Iris pigment epithelial cell (primary cell): ENCODE measurements around the gene FAM89A.
A peak's percentile ranks its signal among the peaks of the same experiment; 100 is the strongest.

Experiments used
- DNase-seq: peaks from one replicate; pipeline ENCODE4 v3.0.0-alpha.2; 2011; ENCODE audit warnings: low read depth

FAM89A gene

GRCh38 chr1:231040019-231040799, at the start of gene FAM89A:
Gene FAM89A (minus strand): TSS chr1:231040254. CDS start chr1:231040211, 43 bp downstream.
- peak; percentile 48 for DNase-seq

DNA sequence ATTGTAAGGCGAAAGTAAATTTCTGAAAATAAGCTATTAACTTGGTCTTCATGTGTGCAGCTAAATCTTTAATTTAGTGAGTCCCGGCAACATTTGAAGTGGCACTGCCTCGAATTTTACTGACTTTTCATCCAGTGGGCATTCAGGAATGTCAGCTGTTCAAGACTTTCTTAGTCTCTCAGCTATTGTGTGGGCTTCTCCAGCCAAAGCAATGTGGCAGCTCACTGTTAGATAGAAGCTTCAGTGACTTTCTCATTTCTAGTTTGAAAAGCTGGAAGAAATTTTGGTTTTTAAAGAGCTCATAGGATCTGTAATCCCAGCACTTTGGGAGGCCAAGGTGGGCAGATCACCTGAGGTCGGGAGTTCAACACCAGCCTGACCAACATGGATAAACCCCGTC, 44.3 kb upstream of the FAM89A start:
- no peak for DNase-seq

GRCh38 chr1:231079163-231079562, 39.1 kb upstream of the FAM89A start:
- DNase-seq = no peak

DNA sequence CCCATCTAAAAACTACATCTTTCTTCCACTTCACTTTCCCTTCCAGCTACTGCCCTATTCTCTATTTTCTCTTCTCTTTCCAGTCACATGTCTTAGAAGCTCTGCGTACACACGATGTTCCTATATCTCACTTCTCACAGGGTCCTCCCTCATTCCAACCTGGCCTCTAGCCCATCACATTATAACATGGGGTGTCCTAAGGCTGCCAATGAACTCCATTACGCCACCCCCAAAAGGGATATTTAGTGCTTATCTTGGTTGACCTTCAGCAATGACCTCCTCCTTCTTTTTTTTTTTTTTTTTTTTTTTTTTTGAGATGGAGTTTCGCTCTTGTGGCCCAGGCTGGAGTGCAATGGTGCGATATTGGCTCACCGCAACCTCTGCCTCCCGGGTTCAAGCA, 38.2 kb upstream of the FAM89A start:
- no peak for DNase-seq

GRCh38 chr1:231076802-231077201, 36.7 kb upstream of the FAM89A start:
- no peak for DNase-seq

GRCh38 chr1:231075497-231075896, 35.4 kb upstream of the FAM89A start:
- no peak for DNase-seq

DNA sequence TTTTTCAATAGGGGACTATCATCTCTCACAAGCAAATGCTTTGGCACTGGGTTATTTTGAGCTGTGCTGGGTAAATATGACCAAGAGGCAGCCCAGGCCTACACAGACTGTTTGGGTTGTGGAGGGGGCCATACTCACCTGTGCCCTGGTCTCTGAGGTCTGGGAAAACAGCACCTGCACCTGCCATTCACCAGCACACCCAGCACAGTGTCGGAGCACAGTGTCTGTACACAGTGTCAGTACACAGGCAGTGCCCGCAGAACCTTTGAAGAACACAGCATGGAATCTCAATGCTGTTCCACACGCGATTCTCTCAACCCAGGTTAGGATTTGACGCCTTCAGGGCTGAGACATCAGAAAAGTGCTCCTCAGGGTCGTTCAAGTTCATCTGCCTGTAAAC, 35.0 kb upstream of the FAM89A start:
- no peak for DNase-seq

GRCh38 chr1:231074046-231074445, 34.0 kb upstream of the FAM89A start:
- DNase-seq = no peak

DNA sequence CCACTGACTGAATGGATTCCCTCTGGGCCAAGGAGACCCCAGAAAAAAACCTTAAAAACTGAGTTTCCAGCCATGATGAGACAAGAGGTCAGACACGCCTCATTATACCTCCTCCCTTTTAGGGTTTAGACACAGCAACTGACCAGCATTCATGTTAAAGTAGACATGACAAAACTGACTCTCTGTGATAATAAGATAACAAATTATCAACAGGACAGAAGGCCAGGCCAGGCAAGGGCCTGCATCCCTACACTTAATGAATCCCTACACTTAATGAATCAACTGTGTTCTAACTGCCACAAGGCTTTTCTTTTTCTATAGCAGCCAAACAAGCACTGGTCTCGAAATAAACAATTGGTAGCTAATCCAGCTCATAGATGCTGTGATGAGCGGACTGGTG, 33.3 kb upstream of the FAM89A start:
- no peak for DNase-seq

DNA sequence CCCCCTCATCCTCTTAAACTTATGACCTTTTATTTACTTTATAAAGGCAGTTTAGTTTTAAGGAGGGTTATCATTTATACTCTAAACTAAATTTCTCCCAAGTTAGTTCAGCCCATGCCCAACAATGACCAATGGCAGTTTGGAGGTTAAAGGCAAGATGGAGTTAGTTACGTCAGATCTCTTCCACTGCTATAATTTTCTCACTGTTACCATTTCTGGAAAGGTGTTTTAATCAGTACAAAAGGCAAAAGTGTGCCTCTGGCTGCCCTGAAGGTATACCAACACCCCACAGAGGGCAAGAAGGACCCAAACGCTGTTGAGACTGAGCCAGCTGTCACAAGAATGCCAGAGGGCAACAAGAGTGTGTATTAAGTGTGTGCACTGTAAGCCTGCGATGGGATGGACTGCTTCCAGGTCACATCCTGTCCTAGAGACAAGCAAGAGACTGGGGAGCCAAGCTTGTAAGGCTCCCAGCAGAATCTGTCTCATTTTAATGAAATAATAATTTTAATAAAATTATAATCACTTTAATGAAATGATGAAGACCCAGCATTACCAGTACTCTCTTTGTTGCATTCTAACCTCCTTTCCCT, 32.5 kb upstream of the FAM89A start:
- DNase-seq = no peak

DNA sequence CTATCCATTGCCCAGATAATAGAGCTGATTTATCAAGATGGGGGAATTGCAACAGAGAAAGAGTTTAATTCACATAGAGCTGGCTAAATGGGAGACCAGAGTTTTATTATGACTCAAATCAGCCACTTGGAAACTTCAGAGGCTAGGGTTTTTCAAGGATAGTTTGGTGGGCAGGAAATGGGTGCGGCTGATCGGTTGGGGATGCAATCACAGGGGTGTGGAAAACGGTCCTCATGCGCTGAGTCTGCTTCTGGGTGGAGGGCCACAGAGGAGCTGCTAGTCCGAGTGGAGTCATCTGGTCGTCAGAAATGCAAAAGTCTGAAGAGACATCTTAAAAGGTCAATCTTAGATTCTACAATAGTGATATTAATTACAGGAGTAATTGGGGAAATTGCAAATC, 32.0 kb upstream of the FAM89A start:
- DNase-seq = no peak

- DNase-seq = peak; percentile 3
Observed at GRCh38 chr1:231070758-231071444, 30.8 kb upstream of the FAM89A start.

DNA sequence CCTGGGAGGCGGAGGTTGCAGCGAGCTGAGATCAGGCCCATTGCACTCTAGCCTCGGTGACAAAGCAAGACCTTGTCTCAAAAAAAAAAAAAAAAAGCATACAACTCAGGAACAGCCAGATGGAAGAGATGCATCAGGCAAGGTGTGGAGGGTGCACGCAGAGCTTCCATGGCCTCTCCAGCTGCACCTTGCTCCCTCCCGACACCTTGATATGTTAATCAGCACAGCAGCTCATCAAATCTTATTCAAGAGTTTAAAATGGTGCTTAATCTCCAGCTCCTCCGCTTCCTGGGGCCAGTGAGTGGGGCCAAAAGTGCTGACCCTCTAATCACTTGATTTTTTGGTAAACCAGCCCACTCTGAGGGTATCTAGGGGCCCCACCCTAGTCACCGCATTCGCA, 29.3 kb upstream of the FAM89A start:
- DNase-seq = no peak

DNA sequence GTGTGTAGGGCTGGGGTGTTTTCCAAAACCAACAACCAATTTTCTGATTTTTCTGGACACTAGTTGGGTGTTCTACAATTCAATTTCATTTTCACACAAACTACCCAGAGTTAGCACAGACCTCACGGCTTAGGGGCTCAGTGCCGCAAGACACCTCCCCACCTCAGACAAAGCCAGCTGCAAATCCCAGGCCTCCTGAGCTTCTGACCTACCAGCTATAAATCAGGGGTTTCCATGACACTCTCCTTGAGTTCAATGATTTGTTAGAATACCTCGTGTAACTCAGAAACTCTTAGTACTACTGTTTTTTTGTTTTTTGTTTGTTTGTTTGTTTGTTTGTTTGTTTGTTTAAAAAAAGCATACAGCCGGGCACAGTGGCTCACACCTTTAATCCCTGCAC, 28.7 kb upstream of the FAM89A start:
- DNase-seq = no peak

DNA sequence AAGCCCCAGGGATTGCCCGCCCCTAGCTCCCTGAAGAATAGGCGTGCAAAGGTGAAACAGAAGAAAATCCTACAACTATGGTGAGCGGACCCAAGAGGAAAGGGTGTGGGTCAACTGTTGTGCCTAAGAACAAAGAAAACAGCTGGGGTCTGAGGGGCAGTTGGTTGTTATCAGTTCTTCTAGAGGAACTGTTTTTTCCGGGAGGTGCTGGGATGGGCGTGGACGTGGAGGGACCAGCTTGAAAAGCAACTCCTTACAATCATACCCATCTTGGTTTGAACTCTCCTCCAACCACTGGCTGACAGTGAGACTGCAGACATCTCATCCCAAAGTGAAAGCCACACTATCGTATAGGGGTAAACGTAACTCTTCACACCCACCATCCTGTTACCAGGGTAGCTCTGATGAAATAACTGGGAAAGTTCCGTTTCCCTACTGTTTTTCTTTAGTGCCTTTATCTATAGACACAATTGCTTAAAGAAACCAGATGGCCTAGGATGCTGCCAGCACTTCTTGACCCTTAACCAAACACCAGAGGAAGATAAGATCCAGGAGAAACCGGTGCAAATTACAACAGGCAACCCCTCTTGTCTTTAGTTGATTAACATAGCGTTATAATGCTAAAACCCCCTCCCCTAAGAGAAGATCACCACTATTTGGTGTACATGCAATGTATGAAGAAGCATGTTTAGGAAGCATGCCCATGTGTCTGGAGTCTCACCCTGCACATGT, 25.6 kb upstream of the FAM89A start:
- no peak for DNase-seq

DNA sequence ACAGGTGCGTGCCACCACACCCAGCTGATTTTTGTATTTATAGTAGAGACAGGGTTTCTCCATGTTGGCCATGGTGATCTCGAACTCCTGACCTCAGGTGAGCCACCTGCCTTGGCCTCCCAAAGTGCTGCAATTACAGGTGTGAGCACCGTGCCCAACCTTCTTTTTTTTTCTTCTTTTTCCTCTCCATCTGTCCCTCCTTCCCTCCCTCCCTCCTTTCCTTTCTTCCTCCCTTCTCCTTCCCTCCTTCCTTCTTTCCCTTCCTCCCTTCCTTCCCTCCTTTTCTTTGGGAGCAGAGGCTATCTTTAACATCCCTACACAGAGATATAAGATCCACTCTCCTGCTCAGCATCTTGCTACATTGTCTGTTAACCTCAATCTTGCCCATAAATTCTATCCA, 24.4 kb upstream of the FAM89A start:
- no peak for DNase-seq

DNA sequence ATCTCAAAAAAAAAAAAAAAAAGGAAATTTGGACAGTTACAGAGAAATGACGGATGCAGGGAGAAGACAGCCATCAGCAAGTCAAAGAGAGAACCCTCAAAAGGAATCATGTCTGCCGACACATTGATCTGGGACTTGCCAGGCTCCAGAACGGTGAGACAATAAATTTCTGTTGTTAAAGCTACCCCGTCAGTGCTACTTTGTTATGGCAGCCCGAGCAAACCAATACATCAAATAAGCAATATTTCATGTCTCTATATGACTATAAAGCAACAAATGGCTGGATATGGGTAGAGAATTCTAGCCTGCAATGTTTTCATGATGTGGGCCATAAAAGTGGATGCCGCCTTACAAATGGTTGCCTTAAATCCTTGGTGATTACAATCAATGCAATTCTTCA, 23.3 kb upstream of the FAM89A start:
- DNase-seq = no peak

- DNase-seq = peak; percentile 79
Observed at GRCh38 chr1:231062500-231063270, 22.6 kb upstream of the FAM89A start.

DNA sequence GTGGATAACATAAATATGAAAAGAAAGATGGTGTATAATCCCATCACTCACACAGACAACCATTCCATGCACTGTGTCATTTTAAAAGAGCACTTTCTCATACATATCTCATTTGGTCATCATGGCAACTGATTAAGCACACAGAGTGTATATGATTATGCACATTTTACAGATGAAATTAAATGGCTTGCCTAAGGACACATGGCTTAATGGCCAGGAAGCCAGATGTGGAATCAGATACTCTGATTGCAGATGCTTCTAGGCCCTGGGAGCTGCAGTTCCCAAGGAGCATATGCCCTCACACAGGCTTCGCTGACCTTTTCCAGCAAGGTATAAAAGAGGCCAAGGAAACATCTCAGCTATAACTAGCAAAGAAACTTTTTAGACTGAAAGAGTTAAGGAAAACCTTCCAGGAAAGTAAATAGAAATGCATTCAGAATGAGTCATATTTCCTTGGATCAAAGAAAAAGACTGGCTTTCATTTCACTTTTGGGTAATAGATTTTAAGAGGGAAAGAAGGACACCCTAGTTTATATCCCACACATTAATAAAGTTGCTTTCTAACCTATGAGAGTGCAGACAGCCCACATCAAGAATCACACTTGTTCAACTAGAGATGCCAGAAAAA, 19.6 kb upstream of the FAM89A start:
- DNase-seq = no peak

- no peak for DNase-seq
Observed at GRCh38 chr1:231058416-231059109, 18.5 kb upstream of the FAM89A start.

- no peak for DNase-seq
Observed at GRCh38 chr1:231057410-231057809, 17.4 kb upstream of the FAM89A start.
